Suprapubic skin (tissue), 4 donors: Measurements from ENCODE around the gene ADGRA1.

Experiments
- POLR2A ChIP-seq, 2 donors: fragments of 450-650 bp; IDR thresholded peaks; one replicate each; pipeline ENCODE4 v1.6.1; 2017; ENCODE audit warnings: antibody characterized with exemption in 2 of 2, mild to moderate bottlenecking in 2 of 2, moderate library complexity in 2 of 2
- POLR2AphosphoS5 ChIP-seq, 3 donors: sonication (generic); formaldehyde crosslinking; IDR thresholded peaks; one replicate each; pipeline ENCODE4 v1.6.1; 2017; ENCODE audit warnings: antibody characterized with exemption in 3 of 3
- TF ChIP-seq, protein P1 (sequence below), 2 donors: fragments of 200-600 bp in 1 of 2; fragments of 450-650 bp in 1 of 2; sonication (generic) in 1 of 2; IDR thresholded peaks; one replicate each; pipeline ENCODE4 v1.5.1; 2016 to 2019; ENCODE audit warnings: antibody characterized with exemption in 2 of 2, mild to moderate bottlenecking in 1 of 2, moderate library complexity in 1 of 2

DNA sequence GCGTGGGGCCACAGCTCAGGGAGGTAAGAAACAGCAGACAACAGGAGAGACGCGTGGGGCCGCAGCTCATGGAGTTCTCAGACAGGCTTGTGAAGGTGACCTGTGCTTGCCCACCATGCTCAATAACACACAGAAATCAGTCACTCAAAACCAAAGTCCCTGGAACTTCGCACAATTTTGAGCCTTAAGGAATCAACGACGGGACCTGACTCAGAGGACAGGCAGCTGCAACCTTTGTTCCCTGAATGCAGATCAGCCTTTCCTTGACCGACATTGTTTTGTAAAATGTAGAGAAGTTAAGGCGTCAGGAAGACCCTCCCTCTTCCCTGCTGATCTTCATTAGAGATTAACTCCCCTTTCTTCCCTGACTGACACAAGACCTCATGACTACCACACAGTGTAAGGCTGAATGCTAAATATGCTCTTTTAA lies 63.8 kb downstream of the ADGRA1 start:
- no peak for TF ChIP-seq POLR2A (IDR thresholded peaks at IDR 0.05)
- TF ChIP-seq, protein P1, sequence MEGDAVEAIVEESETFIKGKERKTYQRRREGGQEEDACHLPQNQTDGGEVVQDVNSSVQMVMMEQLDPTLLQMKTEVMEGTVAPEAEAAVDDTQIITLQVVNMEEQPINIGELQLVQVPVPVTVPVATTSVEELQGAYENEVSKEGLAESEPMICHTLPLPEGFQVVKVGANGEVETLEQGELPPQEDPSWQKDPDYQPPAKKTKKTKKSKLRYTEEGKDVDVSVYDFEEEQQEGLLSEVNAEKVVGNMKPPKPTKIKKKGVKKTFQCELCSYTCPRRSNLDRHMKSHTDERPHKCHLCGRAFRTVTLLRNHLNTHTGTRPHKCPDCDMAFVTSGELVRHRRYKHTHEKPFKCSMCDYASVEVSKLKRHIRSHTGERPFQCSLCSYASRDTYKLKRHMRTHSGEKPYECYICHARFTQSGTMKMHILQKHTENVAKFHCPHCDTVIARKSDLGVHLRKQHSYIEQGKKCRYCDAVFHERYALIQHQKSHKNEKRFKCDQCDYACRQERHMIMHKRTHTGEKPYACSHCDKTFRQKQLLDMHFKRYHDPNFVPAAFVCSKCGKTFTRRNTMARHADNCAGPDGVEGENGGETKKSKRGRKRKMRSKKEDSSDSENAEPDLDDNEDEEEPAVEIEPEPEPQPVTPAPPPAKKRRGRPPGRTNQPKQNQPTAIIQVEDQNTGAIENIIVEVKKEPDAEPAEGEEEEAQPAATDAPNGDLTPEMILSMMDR (IDR thresholded peaks at IDR 0.05): no peak
- TF ChIP-seq POLR2AphosphoS5 (IDR thresholded peaks at IDR 0.05): no peak
